Measurements from ENCODE around the gene HBG1. TPM values are rescaled to one million over a fixed set of nuclear protein-coding genes. Genes with fewer than 3 reads are reported as not detected.

HBG1 gene
- total and polyA plus RNA-seq, 2 donors (not counting 3 experiments of a cell fraction or from before 2014, with no cell fraction given), result 0.72 TPM; not detected in 1

GRCh38 chr11:5229796-5230195 is 19.9 kb downstream of the HBG1 start:
- no peaks in the 10 kb centered on the region for H4K20me1 ChIP-seq (replicated peaks; ENCODE audit: control insufficient read depth, extremely low read depth, insufficient read depth, low read length)
- no peak overlapping the region for H3K9ac ChIP-seq (replicated peaks; ENCODE audit: extremely low read depth, insufficient read depth, low read length)
- no peaks in the 10 kb centered on the region for H3K9me1 ChIP-seq (replicated peaks; ENCODE audit: control insufficient read depth, extremely low read depth, insufficient read depth, low read length)
- no peaks in the 10 kb centered on the region for H3K9me3 ChIP-seq (replicated peaks; ENCODE audit: control insufficient read depth, insufficient read depth, low read length)
- no peak for TF ChIP-seq FOS (IDR thresholded peaks at IDR 0.05; ENCODE audit: borderline replicate concordance, insufficient read depth, low read length)
- no peak for TF ChIP-seq POLR2AphosphoS5 (IDR thresholded peaks at IDR 0.05; ENCODE audit: insufficient read depth, low read depth, low read length)
- TF ChIP-seq, protein P1, sequence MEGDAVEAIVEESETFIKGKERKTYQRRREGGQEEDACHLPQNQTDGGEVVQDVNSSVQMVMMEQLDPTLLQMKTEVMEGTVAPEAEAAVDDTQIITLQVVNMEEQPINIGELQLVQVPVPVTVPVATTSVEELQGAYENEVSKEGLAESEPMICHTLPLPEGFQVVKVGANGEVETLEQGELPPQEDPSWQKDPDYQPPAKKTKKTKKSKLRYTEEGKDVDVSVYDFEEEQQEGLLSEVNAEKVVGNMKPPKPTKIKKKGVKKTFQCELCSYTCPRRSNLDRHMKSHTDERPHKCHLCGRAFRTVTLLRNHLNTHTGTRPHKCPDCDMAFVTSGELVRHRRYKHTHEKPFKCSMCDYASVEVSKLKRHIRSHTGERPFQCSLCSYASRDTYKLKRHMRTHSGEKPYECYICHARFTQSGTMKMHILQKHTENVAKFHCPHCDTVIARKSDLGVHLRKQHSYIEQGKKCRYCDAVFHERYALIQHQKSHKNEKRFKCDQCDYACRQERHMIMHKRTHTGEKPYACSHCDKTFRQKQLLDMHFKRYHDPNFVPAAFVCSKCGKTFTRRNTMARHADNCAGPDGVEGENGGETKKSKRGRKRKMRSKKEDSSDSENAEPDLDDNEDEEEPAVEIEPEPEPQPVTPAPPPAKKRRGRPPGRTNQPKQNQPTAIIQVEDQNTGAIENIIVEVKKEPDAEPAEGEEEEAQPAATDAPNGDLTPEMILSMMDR (IDR thresholded peaks at IDR 0.05; ENCODE audit: extremely low read depth in 1 of 2, insufficient read depth in 1 of 2, low read depth in 1 of 2, low read length in 2 of 2), result no peak
- no peak for TF ChIP-seq POLR2A (IDR thresholded peaks at IDR 0.05; ENCODE audit: low read depth, low read length)
- no peak overlapping the region for H3K4me2 ChIP-seq (ENCODE audit: insufficient read depth, low read length)
- intact Hi-C loops (cut with micrococcal nuclease) (no loop called here), dilution Hi-C loops (cut with MboI; ENCODE audit: extremely low pct_ligation_motif_present, low sequenced_read_pairs) (no loop called here)
- FAIRE-seq (no peak), DNase-seq (ENCODE audit: low read depth, low spot score) (no peak)
- no peak overlapping the region for H3K4me3 ChIP-seq (replicated peaks in 1 of 3; ENCODE audit: insufficient read depth in 1 of 3, low read depth in 1 of 3, low read length in 3 of 3)
- no TSS peak for BruUV-seq (replicated peaks)
- ChIA-PET CTCF (no interaction called here), POLR2A (no interaction called here)
- no peaks in the 10 kb centered on the region for H3K27me3 ChIP-seq (ENCODE audit: control insufficient read depth in 2 of 2, insufficient read depth in 2 of 2, low read length in 2 of 2)
- no peaks in the 10 kb centered on the region for H3K36me3 ChIP-seq (ENCODE audit: control insufficient read depth in 2 of 2, extremely low read depth in 1 of 2, insufficient read depth in 2 of 2, low read length in 2 of 2)
- no peak overlapping the region for H3K27ac ChIP-seq (ENCODE audit: insufficient read depth, low read depth, low read length)
- H3K79me2 ChIP-seq (ENCODE audit: control insufficient read depth, insufficient read depth, low read length), result no peaks in the 10 kb centered on the region
- H2AFZ ChIP-seq (ENCODE audit: low read depth, low read length), result no peak overlapping the region
- H3K4me1 ChIP-seq (ENCODE audit: control insufficient read depth, extremely low read depth, insufficient read depth, low read length), result no peaks in the 10 kb centered on the region

DNA sequence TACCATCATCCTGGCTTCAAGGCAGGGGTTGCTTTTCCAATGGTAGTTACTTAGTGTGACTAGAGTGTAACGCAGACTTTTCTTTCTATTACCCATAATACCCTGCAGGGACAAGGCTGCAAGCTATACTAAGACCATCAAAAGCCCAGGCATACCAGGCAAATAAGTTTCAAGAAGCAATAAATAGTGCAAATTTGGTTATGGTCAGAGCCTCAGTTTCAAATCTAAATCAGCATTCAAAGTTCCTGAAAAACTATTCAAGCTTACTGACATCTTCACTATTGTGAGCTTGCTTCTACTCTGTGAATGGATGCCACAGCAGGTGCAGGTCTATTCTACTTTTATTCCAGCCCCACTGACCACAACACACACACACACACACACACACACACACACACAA is 20.3 kb downstream of the HBG1 start:
- H3K4me2 ChIP-seq (ENCODE audit: insufficient read depth, low read length), result no peak overlapping the region
- H3K9me3 ChIP-seq (replicated peaks; ENCODE audit: control insufficient read depth, insufficient read depth, low read length), result no peaks in the 10 kb centered on the region
- no peak for DNase-seq (ENCODE audit: low read depth, low spot score)
- H2AFZ ChIP-seq (ENCODE audit: low read depth, low read length), result no peak overlapping the region
- dilution Hi-C loops (cut with MboI; ENCODE audit: extremely low pct_ligation_motif_present, low sequenced_read_pairs), result no loop called here
- ChIA-PET POLR2A (no interaction called here), CTCF (no interaction called here)
- intact Hi-C loops (cut with micrococcal nuclease), result no loop called here
- no peaks in the 10 kb centered on the region for H3K4me1 ChIP-seq (ENCODE audit: control insufficient read depth, extremely low read depth, insufficient read depth, low read length)
- H3K27ac ChIP-seq (ENCODE audit: insufficient read depth, low read depth, low read length), result no peak overlapping the region
- H3K9me1 ChIP-seq (replicated peaks; ENCODE audit: control insufficient read depth, extremely low read depth, insufficient read depth, low read length), result no peaks in the 10 kb centered on the region
- H3K27me3 ChIP-seq (ENCODE audit: control insufficient read depth in 2 of 2, insufficient read depth in 2 of 2, low read length in 2 of 2), result no peaks in the 10 kb centered on the region
- no peaks in the 10 kb centered on the region for H4K20me1 ChIP-seq (replicated peaks; ENCODE audit: control insufficient read depth, extremely low read depth, insufficient read depth, low read length)
- no peaks in the 10 kb centered on the region for H3K79me2 ChIP-seq (ENCODE audit: control insufficient read depth, insufficient read depth, low read length)
- no peak overlapping the region for H3K9ac ChIP-seq (replicated peaks; ENCODE audit: extremely low read depth, insufficient read depth, low read length)
- BruUV-seq (replicated peaks), result no TSS peak
- no peaks in the 10 kb centered on the region for H3K36me3 ChIP-seq (ENCODE audit: control insufficient read depth in 2 of 2, extremely low read depth in 1 of 2, insufficient read depth in 2 of 2, low read length in 2 of 2)
- H3K4me3 ChIP-seq (replicated peaks in 1 of 3; ENCODE audit: insufficient read depth in 1 of 3, low read depth in 1 of 3, low read length in 3 of 3), result no peak overlapping the region
- TF ChIP-seq POLR2AphosphoS5 (IDR thresholded peaks at IDR 0.05; ENCODE audit: insufficient read depth, low read depth, low read length) (no peak), POLR2A (IDR thresholded peaks at IDR 0.05; ENCODE audit: low read depth, low read length) (no peak), JUN (IDR thresholded peaks at IDR 0.05; ENCODE audit: borderline replicate concordance, insufficient read depth, insufficient read length, low read depth) (no peak), MYC (IDR thresholded peaks at IDR 0.05; ENCODE audit: low read depth, low read length) (no peak), FOS (IDR thresholded peaks at IDR 0.05; ENCODE audit: borderline replicate concordance, insufficient read depth, low read length) (no peak), GATA2 (IDR thresholded peaks at IDR 0.05; ENCODE audit: insufficient read depth, insufficient read length, low read depth, low read length) (no peak)
- FAIRE-seq, result no peak

All from endothelial cell of umbilical vein (primary cell).